Memory B cell (primary cell): ENCODE measurements around the gene CCNT2.
"Not testable (repeated sequence)": the region's sequence is repeated elsewhere in the genome, so short reads cannot be mapped to it uniquely, and the experiment has no call there.

Experiments
- ATAC-seq: fragments of 150-1000 bp; cut with Tn5 transposase; 2 replicates; pipeline ENCODE4 v1.10.0; 2021; ENCODE audit warnings: low read depth, mild to moderate bottlenecking, moderate library complexity
- DNase-seq, 2 donors: peaks; one replicate each; pipeline ENCODE4 v3.0.0; 2022; ENCODE audit warnings: low spot score in 2 of 2
- H3K27ac Mint-ChIP-seq: one replicate; pipeline ENCODE4 v1.8.0; 2022; ENCODE audit warnings: mild to moderate bottlenecking, moderate library complexity, mixed read lengths
- H3K27me3 Mint-ChIP-seq: one replicate; pipeline ENCODE4 v1.8.0; 2022; ENCODE audit warnings: mixed read lengths
- H3K36me3 Mint-ChIP-seq: one replicate; pipeline ENCODE4 v1.8.0; 2022; ENCODE audit warnings: mild to moderate bottlenecking, mixed read lengths
- H3K4me1 Mint-ChIP-seq: one replicate; pipeline ENCODE4 v1.8.0; 2022; ENCODE audit warnings: mixed read lengths
- H3K4me3 Mint-ChIP-seq: one replicate; pipeline ENCODE4 v1.8.0; 2022; ENCODE audit warnings: mild to moderate bottlenecking, moderate library complexity, mixed read lengths
- H3K9me3 Mint-ChIP-seq: one replicate; pipeline ENCODE4 v1.8.0; 2022; ENCODE audit warnings: mixed read lengths

CCNT2 gene

DNA sequence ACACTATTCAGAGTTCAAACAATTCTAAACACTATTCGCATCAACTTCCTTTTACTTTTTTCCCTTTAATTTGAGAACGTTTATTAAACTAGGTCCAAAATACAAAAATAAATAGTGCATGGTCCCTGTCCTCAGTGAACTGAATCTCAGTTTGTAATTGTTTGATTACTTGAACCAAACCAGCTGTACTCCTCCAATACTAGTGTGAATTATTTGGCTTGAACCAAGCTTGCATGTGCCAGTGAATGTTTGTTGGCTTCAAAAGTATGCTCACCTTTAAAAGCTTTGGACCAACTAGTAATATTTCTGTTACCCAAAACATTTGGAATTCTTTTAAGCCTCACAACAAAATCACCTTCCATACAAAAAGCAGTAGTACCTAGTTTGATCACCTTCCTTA lies 15.5 kb downstream of the CCNT2 start:
- Mint-ChIP-seq H3K4me1 (peaks cover 31% of the 10 kb centered on the region), H3K9me3 (no peaks in the 10 kb centered on the region), H3K27ac (peak overlapping the region; percentile 48), H3K27me3 (no peaks in the 10 kb centered on the region), H3K4me3 (no peak overlapping the region), H3K36me3 (peaks cover 13% of the 10 kb centered on the region)
- ATAC-seq (no peak), DNase-seq (no peak)

DNA sequence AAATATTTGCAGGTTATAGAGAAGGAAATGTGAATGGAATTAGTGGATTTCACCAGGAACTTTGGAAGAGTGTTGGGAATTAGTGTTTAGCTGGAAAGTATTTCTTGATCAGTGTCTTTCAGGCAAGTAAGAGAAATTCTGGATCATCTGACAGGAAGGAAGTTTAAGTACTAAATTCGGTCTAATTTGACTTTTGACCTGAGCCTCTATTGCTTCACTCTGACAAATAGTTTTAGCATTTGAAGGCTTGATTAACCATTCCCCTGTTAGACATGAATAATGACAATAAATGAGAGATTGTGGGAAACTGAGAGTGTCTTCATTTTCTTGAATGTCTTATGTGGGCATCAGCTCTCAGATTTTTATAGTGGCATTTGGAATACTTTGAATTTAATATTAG lies 16.0 kb downstream of the CCNT2 start:
- no peaks in the 10 kb centered on the region for H3K9me3 Mint-ChIP-seq
- no peak for DNase-seq
- H3K27me3 Mint-ChIP-seq, result no peaks in the 10 kb centered on the region
- H3K27ac Mint-ChIP-seq, result peak overlapping the region; percentile 48
- ATAC-seq, result no peak
- peaks cover 12% of the 10 kb centered on the region for H3K36me3 Mint-ChIP-seq
- peaks cover 29% of the 10 kb centered on the region for H3K4me1 Mint-ChIP-seq
- no peak overlapping the region for H3K4me3 Mint-ChIP-seq

DNA sequence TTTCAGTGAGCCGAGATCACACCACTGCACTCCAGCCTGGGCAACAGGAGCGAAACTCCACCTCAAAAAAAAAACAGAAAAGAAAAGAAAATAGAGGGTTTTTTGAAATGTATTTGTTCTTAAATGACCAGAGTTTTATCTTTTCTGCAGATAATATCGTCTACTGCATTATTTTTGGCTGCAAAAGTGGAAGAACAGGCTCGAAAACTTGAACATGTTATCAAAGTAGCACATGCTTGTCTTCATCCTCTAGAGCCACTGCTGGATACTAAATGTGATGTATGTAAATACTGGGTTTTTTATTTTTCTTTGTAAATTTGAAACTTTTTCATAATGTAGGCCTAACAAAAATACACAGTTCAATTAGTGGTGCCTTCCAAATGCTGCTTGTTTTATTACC lies 18.1 kb downstream of the CCNT2 start:
- no peak for ATAC-seq
- Mint-ChIP-seq H3K36me3 (peaks cover 21% of the 10 kb centered on the region), H3K4me1 (peaks cover 17% of the 10 kb centered on the region), H3K9me3 (no peaks in the 10 kb centered on the region), H3K27ac (peak overlapping the region; percentile 28), H3K4me3 (no peak overlapping the region), H3K27me3 (no peaks in the 10 kb centered on the region)
- DNase-seq, result no peak

DNA sequence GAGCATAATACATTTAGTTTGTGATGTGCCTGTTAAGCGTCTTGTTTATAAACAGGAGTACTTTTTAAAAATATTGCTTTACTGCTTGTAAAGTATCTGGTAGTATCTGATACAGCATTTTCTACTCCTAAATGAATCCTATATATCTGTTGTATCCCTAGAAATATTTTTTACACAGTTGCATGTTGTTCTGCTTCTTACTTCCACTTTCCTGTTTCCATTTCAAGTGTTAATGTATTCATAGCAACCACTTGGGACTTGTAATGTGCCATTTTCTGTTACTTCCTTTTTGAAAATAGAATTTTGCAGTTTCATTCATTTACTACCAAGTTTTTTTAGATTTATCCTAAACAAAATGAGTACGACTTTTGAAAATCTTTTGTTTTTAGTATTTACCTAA lies 24.9 kb downstream of the CCNT2 start:
- DNase-seq (no peak), ATAC-seq (peak; percentile 91)
- Mint-ChIP-seq H3K4me1 (peaks cover 12% of the 10 kb centered on the region), H3K27ac (peak overlapping the region; percentile 76), H3K27me3 (no peaks in the 10 kb centered on the region), H3K4me3 (peak overlapping the region; percentile 60), H3K36me3 (peaks cover 26% of the 10 kb centered on the region), H3K9me3 (no peaks in the 10 kb centered on the region)

DNA sequence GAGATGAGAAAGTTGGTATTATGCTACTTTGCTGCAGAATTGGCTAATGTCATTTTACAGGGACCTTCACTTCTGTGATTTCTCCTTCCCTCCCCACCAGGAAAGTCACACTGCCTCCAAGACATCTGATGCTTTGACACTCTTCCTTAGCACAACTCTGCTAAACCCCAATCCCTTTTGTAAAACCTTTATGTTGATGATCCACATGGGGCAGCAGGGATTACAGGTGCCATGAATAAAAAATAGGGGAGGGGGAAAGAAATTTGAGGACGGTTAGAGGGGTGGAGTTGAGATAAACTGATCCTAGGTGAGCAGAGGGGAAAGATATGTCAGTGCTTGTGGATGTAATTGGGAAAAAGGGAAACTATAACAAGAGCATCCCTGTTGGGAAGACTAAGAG lies 26.4 kb downstream of the CCNT2 start:
- peaks cover 23% of the 10 kb centered on the region for H3K36me3 Mint-ChIP-seq
- no peaks in the 10 kb centered on the region for H3K27me3 Mint-ChIP-seq
- H3K4me3 Mint-ChIP-seq, result no peak overlapping the region
- no peak for DNase-seq
- no peak for ATAC-seq
- H3K9me3 Mint-ChIP-seq, result no peaks in the 10 kb centered on the region
- peak overlapping the region; percentile 10 for H3K27ac Mint-ChIP-seq
- H3K4me1 Mint-ChIP-seq, result peaks cover 12% of the 10 kb centered on the region

DNA sequence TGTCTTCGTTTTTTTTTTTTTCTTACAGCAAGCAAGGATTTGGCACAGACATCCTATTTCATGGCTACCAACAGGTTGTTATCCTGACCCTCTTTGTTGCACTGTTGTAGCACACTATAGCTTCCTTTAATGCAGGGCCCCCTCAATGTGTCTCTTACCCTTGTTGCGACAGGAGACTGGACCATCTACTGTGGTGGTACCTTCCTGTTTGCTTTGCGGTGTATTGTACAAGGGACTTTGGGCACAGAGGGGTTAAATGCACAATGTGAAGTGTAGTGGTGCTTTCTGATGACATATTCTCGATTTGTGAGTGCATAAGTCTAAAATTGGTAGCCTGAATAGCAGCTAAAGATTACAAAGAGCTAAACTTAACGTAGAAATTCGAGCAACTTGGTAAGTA lies 27.5 kb downstream of the CCNT2 start:
- Mint-ChIP-seq H3K36me3 (peaks cover 19% of the 10 kb centered on the region), H3K9me3 (no peaks in the 10 kb centered on the region), H3K4me1 (peaks cover 14% of the 10 kb centered on the region), H3K4me3 (no peak overlapping the region), H3K27ac (peak overlapping the region; percentile 10), H3K27me3 (no peaks in the 10 kb centered on the region)
- no peak for ATAC-seq
- no peak for DNase-seq

DNA sequence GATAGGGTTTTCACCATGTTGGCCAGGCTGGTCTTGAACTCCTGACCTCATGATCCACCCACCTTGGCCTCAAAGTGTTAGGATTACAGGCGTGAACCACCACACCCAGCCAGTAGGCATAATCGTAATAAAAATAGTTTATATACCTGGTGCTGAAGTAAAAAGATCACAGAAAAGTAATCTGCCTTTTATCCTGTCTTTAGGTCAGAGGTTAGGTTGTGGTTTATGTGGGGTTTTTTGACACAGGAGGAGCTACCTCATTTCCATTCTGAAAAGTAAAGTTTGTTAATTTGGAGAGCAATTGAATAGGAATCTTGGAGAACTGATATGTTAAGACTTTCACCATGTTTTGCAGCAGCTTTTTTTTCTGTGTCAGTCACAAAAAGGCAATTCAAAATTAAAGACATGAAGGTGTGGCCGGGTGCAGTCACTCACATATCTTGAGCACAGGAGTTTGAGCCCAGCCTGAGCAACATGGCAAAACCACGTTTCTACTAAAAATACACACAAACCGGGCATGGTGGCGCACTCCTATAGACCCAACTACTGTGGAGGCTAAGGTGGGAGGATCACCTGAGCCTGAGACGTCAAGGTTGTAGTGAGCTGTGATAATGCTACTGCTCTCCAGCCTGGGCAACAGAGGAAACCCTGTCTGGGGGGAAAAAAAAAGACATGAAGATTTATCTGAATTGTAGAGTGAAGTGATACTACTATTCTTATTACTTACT lies 31.5 kb downstream of the CCNT2 start:
- Mint-ChIP-seq H3K4me1 (peaks cover 10% of the 10 kb centered on the region), H3K27me3 (no peaks in the 10 kb centered on the region), H3K4me3 (no peak overlapping the region), H3K27ac (peak overlapping the region; percentile 79), H3K9me3 (no peaks in the 10 kb centered on the region), H3K36me3 (peaks cover 34% of the 10 kb centered on the region)
- ATAC-seq (no peak), DNase-seq (no peak)

DNA sequence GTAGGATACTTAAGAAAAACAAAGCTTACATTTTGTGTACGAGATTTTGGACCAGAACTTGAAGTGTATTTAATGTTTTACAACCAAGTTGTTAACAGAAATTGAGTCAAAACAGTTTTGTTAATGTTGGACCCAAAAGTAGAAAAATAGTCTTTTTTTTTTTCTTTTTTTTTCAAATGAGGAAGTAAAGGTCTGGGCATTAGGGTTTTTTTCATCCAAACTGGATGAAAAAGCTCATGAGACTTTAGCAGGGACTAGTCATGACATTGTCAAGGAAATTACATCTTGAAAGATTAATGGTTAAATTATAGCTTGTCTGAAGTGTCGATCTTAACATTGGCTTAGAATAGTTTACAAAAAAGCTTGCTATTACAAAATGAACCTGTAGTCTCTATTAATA lies 32.3 kb downstream of the CCNT2 start:
- peaks cover 29% of the 10 kb centered on the region for H3K36me3 Mint-ChIP-seq
- no peaks in the 10 kb centered on the region for H3K27me3 Mint-ChIP-seq
- no peak overlapping the region for H3K4me3 Mint-ChIP-seq
- no peak for ATAC-seq
- no peak overlapping the region for H3K27ac Mint-ChIP-seq
- H3K4me1 Mint-ChIP-seq, result peaks cover 10% of the 10 kb centered on the region
- H3K9me3 Mint-ChIP-seq, result no peaks in the 10 kb centered on the region
- DNase-seq, result no peak

DNA sequence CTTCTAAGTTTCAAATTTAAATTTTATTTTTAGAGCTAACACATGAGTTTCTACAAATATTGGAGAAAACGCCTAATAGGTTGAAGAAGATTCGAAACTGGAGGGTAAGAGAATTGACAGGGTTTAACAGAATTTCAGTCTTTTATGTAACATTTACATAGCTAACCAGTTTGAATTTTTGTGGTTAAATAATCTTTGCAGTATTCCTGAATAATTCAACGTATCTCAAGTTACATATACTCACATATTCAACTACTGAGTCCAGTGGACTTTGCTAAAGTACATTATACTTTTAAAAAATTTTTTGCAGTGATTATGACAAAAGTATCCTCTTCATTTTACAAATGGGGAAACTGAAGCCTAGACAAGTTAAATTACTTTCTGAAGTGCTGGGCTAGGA lies 34.0 kb downstream of the CCNT2 start:
- ATAC-seq (no peak), DNase-seq (no peak)
- H3K27ac Mint-ChIP-seq, result no peak overlapping the region
- no peaks in the 10 kb centered on the region for H3K9me3 Mint-ChIP-seq
- no peak overlapping the region for H3K4me3 Mint-ChIP-seq
- H3K36me3 Mint-ChIP-seq, result peaks cover 28% of the 10 kb centered on the region
- H3K27me3 Mint-ChIP-seq, result no peaks in the 10 kb centered on the region
- peaks cover 10% of the 10 kb centered on the region for H3K4me1 Mint-ChIP-seq

DNA sequence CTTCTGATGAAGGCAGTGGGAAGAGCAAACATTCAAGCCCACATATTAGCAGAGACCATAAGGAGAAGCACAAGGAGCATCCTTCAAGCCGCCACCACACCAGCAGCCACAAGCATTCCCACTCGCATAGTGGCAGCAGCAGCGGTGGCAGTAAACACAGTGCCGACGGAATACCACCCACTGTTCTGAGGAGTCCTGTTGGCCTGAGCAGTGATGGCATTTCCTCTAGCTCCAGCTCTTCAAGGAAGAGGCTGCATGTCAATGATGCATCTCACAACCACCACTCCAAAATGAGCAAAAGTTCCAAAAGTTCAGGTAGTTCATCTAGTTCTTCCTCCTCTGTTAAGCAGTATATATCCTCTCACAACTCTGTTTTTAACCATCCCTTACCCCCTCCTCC lies 35.4 kb downstream of the CCNT2 start:
- peaks cover 10% of the 10 kb centered on the region for H3K4me1 Mint-ChIP-seq
- H3K27ac Mint-ChIP-seq, result no peak overlapping the region
- no peak for DNase-seq
- H3K9me3 Mint-ChIP-seq, result no peaks in the 10 kb centered on the region
- no peaks in the 10 kb centered on the region for H3K27me3 Mint-ChIP-seq
- H3K4me3 Mint-ChIP-seq, result no peak overlapping the region
- H3K36me3 Mint-ChIP-seq, result peaks cover 25% of the 10 kb centered on the region
- ATAC-seq, result no peak

DNA sequence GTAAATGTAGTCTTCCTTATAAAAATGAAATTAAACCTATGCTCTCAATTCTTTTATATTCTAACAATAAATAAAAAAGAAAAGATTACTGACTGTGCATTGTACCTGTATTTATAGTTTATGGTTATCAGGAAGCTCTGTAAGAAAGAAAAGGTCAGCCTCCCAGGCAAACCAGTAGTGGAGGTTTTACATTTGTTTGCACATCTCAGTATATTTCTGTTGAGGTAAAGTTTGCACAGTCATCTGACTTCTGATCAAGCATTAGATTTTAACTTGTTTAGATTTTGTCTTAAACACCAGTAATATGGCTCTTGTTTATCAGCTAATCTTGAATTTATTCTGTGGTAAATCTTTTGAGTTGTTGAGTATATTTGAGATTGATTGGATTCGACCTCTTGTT lies 37.1 kb downstream of the CCNT2 start:
- ATAC-seq (no peak), DNase-seq (no peak)
- no peaks in the 10 kb centered on the region for H3K27me3 Mint-ChIP-seq
- H3K36me3 Mint-ChIP-seq, result peaks cover 23% of the 10 kb centered on the region
- no peaks in the 10 kb centered on the region for H3K9me3 Mint-ChIP-seq
- no peak overlapping the region for H3K4me3 Mint-ChIP-seq
- peaks cover 10% of the 10 kb centered on the region for H3K4me1 Mint-ChIP-seq
- no peak overlapping the region for H3K27ac Mint-ChIP-seq

DNA sequence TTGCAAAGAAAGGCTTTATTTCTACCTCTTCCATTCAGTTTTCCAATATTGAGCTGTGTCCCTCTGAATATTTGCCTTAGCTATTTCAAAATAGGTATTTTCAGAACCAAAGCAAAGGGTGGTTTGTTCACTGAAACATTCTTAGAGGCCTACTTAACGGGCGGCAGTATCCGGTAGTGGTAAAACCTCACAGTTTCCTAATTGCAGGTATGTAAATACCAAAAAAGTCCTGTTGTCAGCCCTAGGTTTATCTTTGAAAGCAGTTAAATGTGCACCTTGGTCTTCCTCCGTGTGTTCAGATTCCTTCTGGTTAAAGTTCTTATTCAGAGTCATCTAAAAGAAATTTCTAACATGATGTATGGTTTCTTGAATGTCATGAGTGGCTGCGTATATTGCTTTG lies 38.9 kb downstream of the CCNT2 start:
- no peak overlapping the region for H3K27ac Mint-ChIP-seq
- no peak overlapping the region for H3K4me3 Mint-ChIP-seq
- no peak for DNase-seq
- H3K36me3 Mint-ChIP-seq, result peaks cover 17% of the 10 kb centered on the region
- H3K27me3 Mint-ChIP-seq, result no peaks in the 10 kb centered on the region
- H3K4me1 Mint-ChIP-seq, result peaks cover 8% of the 10 kb centered on the region
- no peaks in the 10 kb centered on the region for H3K9me3 Mint-ChIP-seq
- ATAC-seq, result no peak

DNA sequence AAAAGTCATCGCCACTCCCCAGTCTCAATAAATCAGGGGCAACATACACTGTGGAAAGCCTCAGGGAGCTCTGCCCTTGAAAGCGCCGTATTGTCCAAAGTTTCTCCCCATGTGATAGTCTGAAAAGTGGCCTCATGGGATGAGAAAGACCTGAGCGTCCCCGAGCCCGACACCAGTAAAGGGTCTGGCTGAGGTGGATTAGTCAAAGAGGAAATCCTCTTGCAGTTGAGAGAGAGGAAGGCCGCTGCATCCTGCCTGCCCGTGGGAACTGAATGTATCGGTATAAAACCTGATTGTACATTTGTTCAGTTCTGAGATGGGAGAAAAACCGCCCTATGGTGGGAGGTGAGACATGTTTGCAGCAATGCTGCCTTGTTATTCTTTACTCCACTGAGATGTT lies 48.5 kb downstream of the CCNT2 start:
- not testable (repeated sequence) for H3K27ac Mint-ChIP-seq, H3K4me1 Mint-ChIP-seq, ATAC-seq, DNase-seq, H3K4me3 Mint-ChIP-seq, H3K27me3 Mint-ChIP-seq, H3K36me3 Mint-ChIP-seq
- peaks cover 11% of the 10 kb centered on the region for H3K9me3 Mint-ChIP-seq

DNA sequence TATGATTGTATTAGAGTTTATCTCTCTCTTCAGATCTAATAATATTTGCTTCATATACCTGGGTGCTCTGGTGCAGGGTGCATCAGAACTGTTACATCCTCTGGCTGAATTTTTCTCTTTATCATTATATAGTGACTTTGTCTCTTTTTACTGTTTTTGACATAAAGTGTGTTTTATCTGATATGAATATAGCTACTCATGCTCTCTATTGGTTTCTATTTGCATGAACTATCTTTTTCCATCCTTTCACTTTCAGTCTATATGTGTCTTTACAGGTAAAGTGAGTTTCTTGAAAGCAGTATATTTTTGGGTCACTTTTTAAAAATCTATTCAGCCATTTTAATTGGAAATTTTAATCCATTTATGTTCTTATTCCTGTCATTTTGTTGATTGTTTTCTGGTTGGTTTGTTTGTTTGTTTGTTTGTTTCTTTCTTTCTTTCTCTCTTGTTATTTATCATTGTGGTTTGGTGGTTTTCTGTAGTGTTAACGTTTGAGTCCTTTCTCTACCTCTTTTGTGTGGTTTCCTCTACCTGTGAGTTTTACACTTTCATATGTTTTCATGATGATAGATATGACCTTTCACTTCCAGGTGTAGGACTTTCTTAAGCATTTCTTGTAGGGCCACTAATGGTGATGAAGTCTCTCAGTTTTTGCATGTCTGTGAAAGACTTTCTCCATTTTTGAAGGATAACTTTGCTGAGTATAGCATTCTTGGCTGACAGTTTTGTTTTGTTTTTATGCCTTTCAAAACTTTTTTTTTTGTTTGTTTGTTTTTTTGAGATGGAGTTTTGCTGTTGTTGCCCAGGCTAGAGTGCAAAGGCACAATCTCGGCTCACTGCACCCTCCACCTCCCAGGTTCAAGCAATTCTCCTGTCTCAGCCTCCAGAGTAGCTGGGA lies 54.9 kb downstream of the CCNT2 start:
- no peak for DNase-seq
- H3K9me3 Mint-ChIP-seq, result peaks cover 24% of the 10 kb centered on the region
- ATAC-seq, result no peak
- peaks cover 15% of the 10 kb centered on the region for H3K36me3 Mint-ChIP-seq
- H3K4me3 Mint-ChIP-seq, result no peak overlapping the region
- H3K4me1 Mint-ChIP-seq, result no peaks in the 10 kb centered on the region
- H3K27me3 Mint-ChIP-seq, result peaks cover 2% of the 10 kb centered on the region
- no peak overlapping the region for H3K27ac Mint-ChIP-seq
